ENCODE measurements around the gene SPAG7. TPM values are rescaled to one million over a fixed set of nuclear protein-coding genes. Genes with fewer than 3 reads are reported as not detected.

Gene SPAG7
- total and polyA plus RNA-seq, 2 of the 8 experiments (the other 6 are each of a cell fraction or from before 2014, with no cell fraction given): 74.2 to 81.9 TPM

DNA sequence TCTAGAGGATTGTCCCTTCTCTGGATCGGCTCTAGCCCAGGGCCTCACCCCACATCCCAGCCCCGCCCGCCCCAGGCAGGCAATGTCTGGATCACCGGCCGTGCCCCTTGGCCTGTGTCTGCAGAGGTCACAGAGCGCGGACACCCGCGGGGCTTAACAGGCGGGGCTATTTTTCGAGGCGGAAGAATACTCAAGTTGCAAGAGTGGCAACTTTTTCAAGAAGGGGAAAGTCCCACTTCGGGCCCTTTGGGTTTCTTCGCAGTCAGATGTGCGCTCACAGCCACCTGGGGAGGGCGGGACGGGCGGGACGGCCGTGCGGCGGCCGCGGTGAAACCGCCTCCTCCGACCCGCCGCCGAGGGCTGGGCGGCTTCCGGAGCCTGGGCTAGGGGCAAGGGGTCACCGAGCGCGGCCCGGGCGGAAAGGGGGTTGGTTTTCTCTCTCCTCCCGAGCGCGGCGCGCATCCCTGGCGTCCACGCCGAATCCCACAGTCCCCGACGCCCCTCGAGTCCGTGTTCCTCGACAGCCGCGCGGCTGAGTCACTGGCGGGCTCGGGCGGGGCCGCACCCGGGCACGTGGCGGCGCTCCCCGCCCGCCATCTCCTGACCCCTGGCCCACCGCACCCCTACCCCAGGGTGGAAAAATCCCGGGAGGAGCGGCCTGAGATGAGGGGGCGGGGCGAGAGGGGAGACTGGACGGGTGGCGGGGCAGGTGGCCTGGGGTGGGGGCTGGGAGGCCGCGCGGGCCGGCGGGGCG lies 18.1 kb downstream of the SPAG7 start:
- peak overlapping the region; percentile 87 to 95 for H3K4me2 ChIP-seq (ENCODE audit: insufficient read depth in 1 of 2, low read depth in 2 of 2, low read length in 2 of 2)
- H2BK12ac ChIP-seq (ENCODE audit: low read depth, low read length): no peak overlapping the region
- no peaks in the 10 kb centered on the region for H3K9me3 ChIP-seq (ENCODE audit: insufficient read depth in 2 of 2, low read depth in 1 of 2, low read length in 1 of 2)
- H3K4me1 ChIP-seq (replicated peaks in 1 of 4; ENCODE audit: control insufficient read depth in 3 of 4, insufficient read depth in 4 of 4, low read length in 3 of 4): peaks cover 4 to 17% (median 12%) of the 10 kb centered on the region in 4 experiments
- H4K5ac ChIP-seq (ENCODE audit: insufficient read length, low read depth, low read length): peak overlapping the region; percentile 97
- H4K91ac ChIP-seq (replicated peaks; ENCODE audit: insufficient read length, low read length): peak overlapping the region; percentile 96
- peak overlapping the region; percentile 93 for H4K8ac ChIP-seq (ENCODE audit: extremely low read depth, insufficient read depth, low read length)
- H3K9ac ChIP-seq (replicated peaks in 1 of 4; ENCODE audit: extremely low read depth in 1 of 4, low read depth in 3 of 4, low read length in 3 of 4): peak overlapping the region; percentile 57 to 80 (median 76)
- H3K27ac ChIP-seq (ENCODE audit: low read depth, low read length): peak overlapping the region; percentile 94
- DNase-seq (ENCODE audit: low read depth in 1 of 2, low spot score in 2 of 2) (peak in 1 of 2 experiments; percentile 85), FAIRE-seq (no peak)
- H3K23ac ChIP-seq (ENCODE audit: insufficient read length): no peak overlapping the region
- H3K56ac ChIP-seq (replicated peaks; ENCODE audit: insufficient read length, low read depth, low read length): peak overlapping the region; percentile 93
- H3K14ac ChIP-seq (ENCODE audit: insufficient read length): no peak overlapping the region
- ChIA-PET POLR2A (ENCODE audit: partially characterized antibody) (interaction anchor here (0.6 to 32.4 kb wide), 16 partner anchors 2 to 339 kb away, joined by 3 to 987 read pairs (median 8); partner anchors contain the start of genes CAMTA2, ENO3, GP1BA and INCA1), CTCF (ENCODE audit: partially characterized antibody) (interaction anchor here (1.3 to 2.1 kb wide), 2 partner anchors 9 to 20 kb away, joined by 3 to 5 read pairs; partner anchors contain the start of genes RNF167 and SLC25A11)
- H2BK15ac ChIP-seq (ENCODE audit: low read length): peak overlapping the region; percentile 81; the same call in 1 of the 2 replicates
- H3K23me2 ChIP-seq (ENCODE audit: low read depth, low read length): peaks cover 14% of the 10 kb centered on the region
- H2AK5ac ChIP-seq (ENCODE audit: low read depth, low read length): no peak overlapping the region
- H4K20me1 ChIP-seq (replicated peaks in 1 of 2; ENCODE audit: control insufficient read depth in 1 of 2, insufficient read depth in 2 of 2, low read length in 2 of 2): peaks cover 16 to 18% of the 10 kb centered on the region in 2 experiments
- H3K18ac ChIP-seq (ENCODE audit: extremely low read depth, low read length): peak overlapping the region; percentile 97
- 0% methylated on average over 20 of the region's 75 CpGs; no CpG with 5 or more reads in 1 of the 2 experiments for WGBS, 2 experiments (ENCODE audit: extremely low coverage in 1 of 2, insufficient coverage in 1 of 2, insufficient read length in 1 of 2, insufficient replicate concordance in 2 of 2, low coverage in 1 of 2, low lambda C conversion rate in 2 of 2, missing lambda C conversion rate in 1 of 2)
- 0 out of 2 replicates have a peak, but pooled peaks cover 2% of the 10 kb centered on the region for H3K79me1 ChIP-seq (ENCODE audit: low read depth, low read length)
- no peak overlapping the region for H2BK120ac ChIP-seq (replicated peaks; ENCODE audit: low read depth, low read length)
- H2BK5ac ChIP-seq (ENCODE audit: low read depth, low read length): peak overlapping the region; percentile 94
- H2AFZ ChIP-seq (ENCODE audit: low read length): no peak overlapping the region
- peaks cover 8 to 35% of the 10 kb centered on the region in 2 experiments for H3K79me2 ChIP-seq (ENCODE audit: control insufficient read depth in 1 of 2, insufficient read depth in 2 of 2, low read length in 2 of 2)
- H3K4me3 ChIP-seq (ENCODE audit: extremely low read depth in 1 of 4, insufficient read depth in 2 of 4, low read depth in 3 of 4, low read length in 4 of 4): peak overlapping the region; percentile 87 to 99 (median 96)
- no peak overlapping the region for H2BK20ac ChIP-seq (ENCODE audit: low read length)
- peak overlapping the region; percentile 46 for H3K4ac ChIP-seq (replicated peaks; ENCODE audit: insufficient read length, low read depth, low read length)
- H3K27me3 ChIP-seq (replicated peaks in 1 of 4; ENCODE audit: control insufficient read depth in 3 of 4, extremely low read depth in 1 of 4, insufficient read depth in 3 of 4, low read length in 3 of 4): no peaks in the 10 kb centered on the region
- peaks cover under 1 to 26% (median 19%) of the 10 kb centered on the region in 4 experiments for H3K36me3 ChIP-seq (ENCODE audit: control insufficient read depth in 2 of 4, insufficient read depth in 4 of 4, low read length in 3 of 4)
- TF ChIP-seq EP300 (IDR thresholded peaks at IDR 0.05; ENCODE audit: borderline replicate concordance in 1 of 2, low read depth in 2 of 2, low read length in 2 of 2) (no peak), TAF7 (optimal IDR thresholded peaks at IDR 0.05; ENCODE audit: borderline replicate concordance, low read depth, low read length) (peak; percentile 73), FOSL1 (IDR thresholded peaks at IDR 0.05; ENCODE audit: insufficient read depth, low read depth, low read length) (no peak), CEBPB (IDR thresholded peaks at IDR 0.05; ENCODE audit: low read depth, low read length) (no peak), TCF12 (IDR thresholded peaks at IDR 0.05; ENCODE audit: low read depth, low read length) (no peak), ZNF274 (IDR thresholded peaks at IDR 0.05; ENCODE audit: borderline replicate concordance, extremely low read depth, low read length) (no peak), JUND (IDR thresholded peaks at IDR 0.05; ENCODE audit: low read length) (no peak), TBP (IDR thresholded peaks at IDR 0.05; ENCODE audit: low read depth, low read length) (peak; percentile 68), CTBP2 (IDR thresholded peaks at IDR 0.05; ENCODE audit: borderline replicate concordance, insufficient read depth, insufficient read length, low read length) (no peak), RNF2 (IDR thresholded peaks at IDR 0.05; ENCODE audit: borderline replicate concordance, low read depth, low read length, missing control alignments, poor library complexity, severe bottlenecking) (no peak)
